Neural cell (in vitro differentiated cells): ENCODE data around the gene PAX3. TPM values are rescaled to one million over a fixed set of nuclear protein-coding genes. Genes with fewer than 3 reads are reported as not detected.

Experiments used
- H2AFZ ChIP-seq: fragments of 200-600, 300-800 bp; sonication (generic), shearing (Covaris generic); 2 replicates; pipeline ENCODE4 v1.6.0; 2014; ENCODE audit warnings: low read depth, mild to moderate bottlenecking, antibody characterized with exemption, low read length, moderate library complexity
- H3F3A ChIP-seq: fragments of 200-600 bp; shearing (Covaris generic); 2 replicates; pipeline ENCODE4 v1.6.1; 2016; ENCODE audit warnings: mild to moderate bottlenecking, moderate library complexity, mixed read lengths, antibody characterized with exemption, low read length; ENCODE audit not compliant: insufficient read depth, poor library complexity, severe bottlenecking
- H3K27ac ChIP-seq: fragments of 200-600, 300-800 bp; sonication (generic), shearing (Covaris generic); 2 replicates; pipeline ENCODE4 v1.5.1; 2014; ENCODE audit warnings: mild to moderate bottlenecking, low read length, moderate library complexity
- H3K27me3 ChIP-seq: fragments of 300-800, 200-600 bp; sonication (generic), shearing (Covaris generic); 2 replicates; pipeline ENCODE4 v1.6.0; 2014; ENCODE audit warnings: mild to moderate bottlenecking, low read depth, low read length, moderate library complexity; ENCODE audit not compliant: insufficient read depth
- H3K36me3 ChIP-seq: fragments of 300-800, 200-600 bp; sonication (generic), shearing (Covaris generic); 2 replicates; pipeline ENCODE4 v1.5.1; 2014; ENCODE audit warnings: mild to moderate bottlenecking, antibody characterized with exemption, low read length, moderate library complexity; ENCODE audit not compliant: insufficient read depth
- H3K4me2 ChIP-seq: fragments of 300-800, 200-600 bp; sonication (generic), shearing (Covaris generic); 2 replicates; pipeline ENCODE4 v1.6.0; 2014; ENCODE audit warnings: mild to moderate bottlenecking, low read length
- H3K4me3 ChIP-seq: fragments of 300-800, 200-600 bp; sonication (generic), shearing (Covaris generic); 2 replicates; pipeline ENCODE4 v1.5.1; 2014; ENCODE audit warnings: mild to moderate bottlenecking, low read length, moderate library complexity
- H3K79me2 ChIP-seq: fragments of 200-600 bp; shearing (Covaris generic); replicated peaks from 2 replicates; pipeline ENCODE4 v1.6.0; 2014; ENCODE audit warnings: mild to moderate bottlenecking, low read length, moderate library complexity; ENCODE audit not compliant: insufficient read depth
- H3K9ac ChIP-seq: fragments of 300-800, 200-600 bp; sonication (generic), shearing (Covaris generic); 2 replicates; pipeline ENCODE4 v1.6.1; 2016; ENCODE audit warnings: mild to moderate bottlenecking, low read length, mixed read lengths
- H3K9me2 ChIP-seq: fragments of 200-600 bp; shearing (Covaris generic); 2 replicates; pipeline ENCODE4 v1.6.1; 2016; ENCODE audit warnings: mild to moderate bottlenecking, low read length, mixed read lengths; ENCODE audit not compliant: insufficient read depth
- H3K9me3 ChIP-seq: fragments of 200-600, 300-800 bp; sonication (generic), shearing (Covaris generic); 2 replicates; pipeline ENCODE4 v1.6.1; 2016; ENCODE audit warnings: mild to moderate bottlenecking, mixed run types, low read length, moderate library complexity, mixed read lengths
- H4K20me1 ChIP-seq: fragments of 200-600 bp; shearing (Covaris generic); 2 replicates; pipeline ENCODE4 v1.6.1; 2016; ENCODE audit warnings: mild to moderate bottlenecking, mixed run types; ENCODE audit not compliant: insufficient read depth
- EP300 ChIP-seq: fragments of 450-650 bp; conservative IDR thresholded peaks from 2 replicates; pipeline ENCODE4 v1.6.1; 2014; ENCODE audit warnings: antibody characterized with exemption, mild to moderate bottlenecking, moderate library complexity; ENCODE audit not compliant: poor library complexity, severe bottlenecking
- EZH2 ChIP-seq: fragments of 200-600, 300-800 bp; shearing (Covaris generic), sonication (generic); IDR thresholded peaks from 2 replicates; pipeline ENCODE4 v1.6.1; 2014; ENCODE audit warnings: antibody characterized with exemption, low read length, borderline replicate concordance, mild to moderate bottlenecking; ENCODE audit not compliant: insufficient read depth, poor library complexity, severe bottlenecking
- MXI1 ChIP-seq: fragments of 450-650 bp; conservative IDR thresholded peaks from 2 replicates; pipeline ENCODE4 v1.6.1; 2014; ENCODE audit warnings: antibody characterized with exemption, mild to moderate bottlenecking; ENCODE audit not compliant: poor library complexity, severe bottlenecking
- POLR2AphosphoS5 ChIP-seq: IDR thresholded peaks from 2 replicates; pipeline ENCODE4 v1.6.1; 2012
- RAD21 ChIP-seq: fragments of 450-650 bp; conservative IDR thresholded peaks from 2 replicates; pipeline ENCODE4 v1.6.1; 2014; ENCODE audit warnings: antibody characterized with exemption, mild to moderate bottlenecking, moderate library complexity
- SMC3 ChIP-seq: fragments of 450-650 bp; conservative IDR thresholded peaks from 2 replicates; pipeline ENCODE4 v1.6.1; 2014; ENCODE audit warnings: antibody characterized with exemption, mild to moderate bottlenecking, moderate library complexity; ENCODE audit not compliant: poor library complexity
- TAF1 ChIP-seq: IDR thresholded peaks from 2 replicates; pipeline ENCODE4 v1.6.1; 2012; ENCODE audit warnings: low read depth
- polyA plus RNA-seq: library from polyadenylated mRNA; depleted of rRNA; stranded (reverse); fragments of >200 nt; gene quantifications from 2 replicates; pipeline ENCODE4 v1.2.3, GENCODE V29; 2014
- TF ChIP-seq, protein P1 (sequence below): fragments of 450-650 bp; IDR thresholded peaks from 2 replicates; pipeline ENCODE4 v1.5.1; 2014; ENCODE audit warnings: antibody characterized with exemption, mild to moderate bottlenecking, moderate library complexity; ENCODE audit not compliant: poor library complexity, severe bottlenecking
- TF ChIP-seq, protein P2 (sequence below): IDR thresholded peaks from 2 replicates; pipeline ENCODE4 v1.6.1; 2012; ENCODE audit warnings: borderline replicate concordance

The PAX3 gene
- polyA plus RNA-seq, 1 donor from 2014 or later: not detected

DNA sequence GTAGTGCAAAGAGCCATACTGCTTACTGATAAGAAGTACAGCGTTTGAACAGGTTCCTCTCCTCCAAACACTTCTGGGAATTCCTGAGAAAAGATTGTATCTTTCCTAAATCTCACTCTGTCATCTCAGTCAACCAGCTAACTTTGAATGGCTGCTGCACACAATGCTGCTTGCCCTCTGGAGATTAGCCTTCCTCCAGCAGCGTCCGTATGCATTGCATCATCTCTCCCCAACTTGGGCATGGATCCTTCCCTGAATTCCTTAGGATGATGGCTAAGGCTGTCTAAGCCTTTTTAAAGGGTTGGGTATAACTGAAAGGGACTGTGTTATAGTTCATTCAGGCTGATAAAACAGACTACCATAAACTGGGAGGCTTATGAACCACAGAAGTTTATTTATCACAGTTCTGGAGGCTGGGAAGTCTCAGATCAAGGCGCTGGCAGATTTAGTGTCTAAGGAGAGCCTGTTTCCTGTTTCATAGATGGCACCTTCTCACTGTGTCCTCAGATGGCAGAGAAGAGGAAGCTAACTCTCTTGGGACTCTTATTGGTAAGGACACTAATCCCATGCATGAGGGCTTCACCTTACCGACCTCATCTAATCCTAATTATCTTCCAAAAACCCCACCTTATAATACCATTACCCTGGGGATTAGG, 105.3 kb downstream of the PAX3 start:
- no peaks in the 10 kb centered on the region for H3K9me3 ChIP-seq
- H4K20me1 ChIP-seq: no peaks in the 10 kb centered on the region
- H3K27me3 ChIP-seq: no peaks in the 10 kb centered on the region
- no peak overlapping the region for H2AFZ ChIP-seq
- no peak overlapping the region for H3K9ac ChIP-seq
- H3K4me2 ChIP-seq: no peak overlapping the region
- H3K9me2 ChIP-seq: no peaks in the 10 kb centered on the region
- no peaks in the 10 kb centered on the region for H3K79me2 ChIP-seq
- no peak overlapping the region for H3K27ac ChIP-seq
- no peaks in the 10 kb centered on the region for H3K36me3 ChIP-seq
- H3K4me3 ChIP-seq: no peak overlapping the region
- TF ChIP-seq, protein P1, sequence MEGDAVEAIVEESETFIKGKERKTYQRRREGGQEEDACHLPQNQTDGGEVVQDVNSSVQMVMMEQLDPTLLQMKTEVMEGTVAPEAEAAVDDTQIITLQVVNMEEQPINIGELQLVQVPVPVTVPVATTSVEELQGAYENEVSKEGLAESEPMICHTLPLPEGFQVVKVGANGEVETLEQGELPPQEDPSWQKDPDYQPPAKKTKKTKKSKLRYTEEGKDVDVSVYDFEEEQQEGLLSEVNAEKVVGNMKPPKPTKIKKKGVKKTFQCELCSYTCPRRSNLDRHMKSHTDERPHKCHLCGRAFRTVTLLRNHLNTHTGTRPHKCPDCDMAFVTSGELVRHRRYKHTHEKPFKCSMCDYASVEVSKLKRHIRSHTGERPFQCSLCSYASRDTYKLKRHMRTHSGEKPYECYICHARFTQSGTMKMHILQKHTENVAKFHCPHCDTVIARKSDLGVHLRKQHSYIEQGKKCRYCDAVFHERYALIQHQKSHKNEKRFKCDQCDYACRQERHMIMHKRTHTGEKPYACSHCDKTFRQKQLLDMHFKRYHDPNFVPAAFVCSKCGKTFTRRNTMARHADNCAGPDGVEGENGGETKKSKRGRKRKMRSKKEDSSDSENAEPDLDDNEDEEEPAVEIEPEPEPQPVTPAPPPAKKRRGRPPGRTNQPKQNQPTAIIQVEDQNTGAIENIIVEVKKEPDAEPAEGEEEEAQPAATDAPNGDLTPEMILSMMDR: no peak
- no peak for TF ChIP-seq TAF1
- no peak for TF ChIP-seq EP300
- TF ChIP-seq, protein P2, sequence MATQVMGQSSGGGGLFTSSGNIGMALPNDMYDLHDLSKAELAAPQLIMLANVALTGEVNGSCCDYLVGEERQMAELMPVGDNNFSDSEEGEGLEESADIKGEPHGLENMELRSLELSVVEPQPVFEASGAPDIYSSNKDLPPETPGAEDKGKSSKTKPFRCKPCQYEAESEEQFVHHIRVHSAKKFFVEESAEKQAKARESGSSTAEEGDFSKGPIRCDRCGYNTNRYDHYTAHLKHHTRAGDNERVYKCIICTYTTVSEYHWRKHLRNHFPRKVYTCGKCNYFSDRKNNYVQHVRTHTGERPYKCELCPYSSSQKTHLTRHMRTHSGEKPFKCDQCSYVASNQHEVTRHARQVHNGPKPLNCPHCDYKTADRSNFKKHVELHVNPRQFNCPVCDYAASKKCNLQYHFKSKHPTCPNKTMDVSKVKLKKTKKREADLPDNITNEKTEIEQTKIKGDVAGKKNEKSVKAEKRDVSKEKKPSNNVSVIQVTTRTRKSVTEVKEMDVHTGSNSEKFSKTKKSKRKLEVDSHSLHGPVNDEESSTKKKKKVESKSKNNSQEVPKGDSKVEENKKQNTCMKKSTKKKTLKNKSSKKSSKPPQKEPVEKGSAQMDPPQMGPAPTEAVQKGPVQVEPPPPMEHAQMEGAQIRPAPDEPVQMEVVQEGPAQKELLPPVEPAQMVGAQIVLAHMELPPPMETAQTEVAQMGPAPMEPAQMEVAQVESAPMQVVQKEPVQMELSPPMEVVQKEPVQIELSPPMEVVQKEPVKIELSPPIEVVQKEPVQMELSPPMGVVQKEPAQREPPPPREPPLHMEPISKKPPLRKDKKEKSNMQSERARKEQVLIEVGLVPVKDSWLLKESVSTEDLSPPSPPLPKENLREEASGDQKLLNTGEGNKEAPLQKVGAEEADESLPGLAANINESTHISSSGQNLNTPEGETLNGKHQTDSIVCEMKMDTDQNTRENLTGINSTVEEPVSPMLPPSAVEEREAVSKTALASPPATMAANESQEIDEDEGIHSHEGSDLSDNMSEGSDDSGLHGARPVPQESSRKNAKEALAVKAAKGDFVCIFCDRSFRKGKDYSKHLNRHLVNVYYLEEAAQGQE: no peak
- no peak for TF ChIP-seq MXI1
- no peak for TF ChIP-seq EZH2
- no peaks in the 10 kb centered on the region for H3F3A ChIP-seq

DNA sequence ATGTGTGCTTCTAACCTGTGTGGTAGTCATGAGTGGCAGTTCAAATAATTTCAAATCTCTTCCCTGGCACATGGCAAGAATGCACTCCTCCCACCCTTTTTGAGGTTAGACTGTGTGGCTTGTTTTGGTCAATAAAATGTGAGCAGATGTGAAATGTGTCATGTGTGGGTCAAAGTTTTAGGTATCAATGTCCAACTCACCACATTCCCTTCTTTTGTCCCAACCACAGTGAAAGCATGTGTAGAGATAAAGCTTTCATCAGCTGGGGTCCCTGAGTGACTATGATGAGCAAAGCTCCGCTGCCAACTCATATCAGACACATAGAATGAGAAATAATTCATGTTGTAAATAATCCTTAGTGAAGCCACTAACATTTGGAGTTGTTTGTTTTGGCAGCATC, 118.2 kb downstream of the PAX3 start:
- Histone ChIP-seq H3K9me2 (no peaks in the 10 kb centered on the region), H3K9me3 (no peaks in the 10 kb centered on the region), H3F3A (no peaks in the 10 kb centered on the region), H4K20me1 (no peaks in the 10 kb centered on the region), H3K9ac (no peak overlapping the region), H3K27me3 (peaks cover 19% of the 10 kb centered on the region), H3K27ac (no peak overlapping the region), H3K4me2 (no peak overlapping the region), H3K4me3 (no peak overlapping the region), H3K36me3 (no peaks in the 10 kb centered on the region), H2AFZ (no peak overlapping the region), H3K79me2 (no peaks in the 10 kb centered on the region)
- no peak for TF ChIP-seq TAF1
- TF ChIP-seq SMC3: no peak
- TF ChIP-seq MXI1: no peak
- TF ChIP-seq EP300: no peak
- no peak for TF ChIP-seq RAD21
- no peak for TF ChIP-seq EZH2
- TF ChIP-seq, protein P2: no peak
- TF ChIP-seq, protein P1: no peak
- no peak for TF ChIP-seq POLR2AphosphoS5
